GM19035 (cell line): ENCODE results near the gene RAD51B.
"Not testable (repeated sequence)": the region's sequence is repeated elsewhere in the genome, so short reads cannot be mapped to it uniquely, and the experiment has no call there.

Source experiments
- ATAC-seq: cut with Tn5 transposase; IDR thresholded peaks from one replicate; pipeline ENCODE4 v1.9.1; 2021; ENCODE audit not compliant: unreplicated experiment

The RAD51B gene

GRCh38 chr14:68414121-68414520 lies 594.5 kb downstream of the RAD51B start:
- no peak for ATAC-seq

GRCh38 chr14:68416171-68416570 lies 596.6 kb downstream of the RAD51B start:
- no peak for ATAC-seq

- ATAC-seq = no peak
Observed at GRCh38 chr14:68417009-68417650, 597.6 kb downstream of the RAD51B start.

- no peak for ATAC-seq
Observed at GRCh38 chr14:68418174-68419118, 598.9 kb downstream of the RAD51B start.

- ATAC-seq = no peak
Observed at GRCh38 chr14:68420350-68420749, 600.8 kb downstream of the RAD51B start.

- ATAC-seq = no peak
Observed at GRCh38 chr14:68421116-68421515, 601.5 kb downstream of the RAD51B start.

GRCh38 chr14:68423686-68424085 lies 604.1 kb downstream of the RAD51B start:
- no peak for ATAC-seq

GRCh38 chr14:68424443-68425172 lies 605.0 kb downstream of the RAD51B start:
- ATAC-seq = no peak

GRCh38 chr14:68426661-68427549 lies 607.3 kb downstream of the RAD51B start:
- no peak for ATAC-seq

- ATAC-seq = no peak
Observed at GRCh38 chr14:68427550-68427890, 607.9 kb downstream of the RAD51B start.

GRCh38 chr14:68428900-68429299 lies 609.3 kb downstream of the RAD51B start:
- not testable (repeated sequence) for ATAC-seq

GRCh38 chr14:68434173-68434572 lies 614.6 kb downstream of the RAD51B start:
- not testable (repeated sequence) for ATAC-seq

- not testable (repeated sequence) for ATAC-seq
Observed at GRCh38 chr14:68435631-68436030, 616.1 kb downstream of the RAD51B start.

- ATAC-seq = no peak
Observed at GRCh38 chr14:68439676-68440075, 620.1 kb downstream of the RAD51B start.

GRCh38 chr14:68440820-68441219 lies 621.2 kb downstream of the RAD51B start:
- no peak for ATAC-seq

- no peak for ATAC-seq
Observed at GRCh38 chr14:68441542-68441941, 622.0 kb downstream of the RAD51B start.

GRCh38 chr14:68442828-68443629 lies 623.5 kb downstream of the RAD51B start:
- ATAC-seq = no peak

- ATAC-seq = no peak
Observed at GRCh38 chr14:68444449-68445168, 625.0 kb downstream of the RAD51B start.
